SJCRH30 (cell line): ENCODE measurements around the gene SEMA4F. TPM values are rescaled to one million over a fixed set of nuclear protein-coding genes. Genes with fewer than 3 reads are reported as not detected.
"Not testable (repeated sequence)": the region's sequence is repeated elsewhere in the genome, so short reads cannot be mapped to it uniquely, and the experiment has no call there.

Experiments
- DNase-seq, 2 experiments: peaks; one replicate each; pipeline ENCODE4 v3.0.0-alpha.2; 2015 to 2020
- H3K27ac ChIP-seq: fragments of 250-450 bp; sonication (Bioruptor Pico); 2 replicates; pipeline ENCODE4 v1.5.1; 2020; ENCODE audit warnings: mild to moderate bottlenecking, moderate library complexity
- H3K27me3 ChIP-seq: fragments of 250-450 bp; sonication (Bioruptor Pico); 2 replicates; pipeline ENCODE4 v1.5.1; 2020; ENCODE audit warnings: mild to moderate bottlenecking, moderate library complexity
- H3K36me3 ChIP-seq: fragments of 250-450 bp; sonication (Bioruptor Pico); 2 replicates; pipeline ENCODE4 v1.5.1; 2020; ENCODE audit warnings: mild to moderate bottlenecking, moderate library complexity
- H3K4me1 ChIP-seq: fragments of 250-450 bp; sonication (Bioruptor Pico); 2 replicates; pipeline ENCODE4 v1.5.1; 2020; ENCODE audit warnings: mild to moderate bottlenecking, moderate library complexity
- H3K4me3 ChIP-seq: fragments of 250-450 bp; sonication (Bioruptor Pico); 2 replicates; pipeline ENCODE4 v1.5.1; 2020; ENCODE audit warnings: mild to moderate bottlenecking, moderate library complexity
- H3K9me3 ChIP-seq: fragments of 250-450 bp; sonication (Bioruptor Pico); replicated peaks from 2 replicates; pipeline ENCODE4 v1.5.1; 2020; ENCODE audit warnings: mild to moderate bottlenecking, moderate library complexity
- total RNA-seq: library from RNA; depleted of rRNA; stranded (reverse); fragments of >200 nt; shearing (Covaris generic); gene quantifications from 2 replicates; pipeline ENCODE4 v1.2.3, GENCODE V29; 2014; rRNA removed

Gene SEMA4F
- total RNA-seq, result 3.9 and 5.6 TPM in 2 replicates

DNA sequence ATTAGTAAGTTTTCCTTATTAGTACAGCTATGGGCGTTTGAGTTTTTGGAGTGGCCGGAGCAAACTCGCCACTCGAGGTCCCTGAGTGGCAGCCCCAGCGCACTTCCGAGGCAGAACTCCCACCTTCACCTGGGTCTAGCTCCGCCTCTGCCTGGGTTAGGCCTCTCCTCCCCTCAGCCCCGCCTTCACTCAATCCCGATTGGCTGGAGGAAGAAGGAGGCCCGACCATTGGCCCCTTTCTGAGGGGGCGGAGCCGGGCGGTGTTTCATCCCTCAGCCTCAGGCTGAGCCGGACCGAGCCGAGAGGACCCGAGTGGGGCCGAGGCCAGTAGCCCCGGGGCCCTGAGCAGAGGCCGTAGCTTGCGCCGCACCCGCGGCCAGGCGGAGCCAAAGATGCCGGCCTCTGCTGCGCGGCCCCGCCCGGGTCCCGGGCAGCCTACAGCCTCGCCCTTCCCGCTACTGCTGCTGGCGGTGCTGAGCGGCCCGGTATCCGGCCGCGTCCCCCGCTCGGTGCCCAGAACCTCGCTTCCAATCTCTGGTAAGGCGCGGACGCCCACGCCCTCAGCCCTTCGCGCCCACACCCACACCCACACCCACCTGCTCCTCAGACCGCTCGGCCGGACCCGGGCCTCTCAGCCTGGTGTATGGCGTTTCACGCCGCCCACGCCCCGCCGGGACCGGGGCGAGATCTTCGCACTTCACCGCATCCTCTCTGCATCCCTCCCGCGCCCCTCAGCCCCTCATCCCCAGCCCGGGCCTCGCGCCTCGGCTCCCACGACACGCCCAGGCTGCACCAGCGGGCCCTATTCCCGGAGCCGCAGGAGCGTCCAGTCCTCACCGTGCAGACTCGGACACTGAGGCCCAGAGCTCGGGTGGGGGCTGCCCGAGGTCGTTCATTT, at the start of gene SEMA4F:
Gene SEMA4F, plus strand, starts transcription at position 263 of the 898 bp plus-strand sequence. Its CDS starts 130 bp downstream, at position 393.
- Histone ChIP-seq H3K9me3 (no peaks in the 10 kb centered on the region), H3K27ac (no peak within 1 kb of the TSS), H3K27me3 (no peaks in the 10 kb centered on the region)

DNA sequence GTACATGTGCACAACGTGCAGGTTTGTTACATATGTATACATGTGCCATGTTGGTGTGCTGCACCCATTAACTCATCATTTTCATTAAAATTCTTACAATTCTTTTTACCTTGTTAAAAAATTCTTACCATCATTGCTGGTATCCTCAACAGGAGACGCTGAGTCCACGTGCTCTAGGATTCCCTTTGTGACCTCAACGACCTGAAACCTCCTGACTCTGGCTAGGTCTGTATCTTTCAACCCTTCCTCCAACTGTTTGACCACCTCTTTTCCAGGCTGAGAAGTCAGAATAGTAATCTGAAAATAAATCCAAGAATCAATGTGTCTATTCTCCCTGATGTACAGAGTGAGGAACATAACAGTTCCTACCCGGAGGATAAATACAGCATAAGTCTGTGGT, 47.1 kb upstream of the SEMA4F start:
- Histone ChIP-seq H3K27ac (no peak overlapping the region), H3K4me1 (no peaks in the 10 kb centered on the region), H3K27me3 (peaks cover 5% of the 10 kb centered on the region; the same call in 1 of the 2 replicates), H3K4me3 (no peak overlapping the region), H3K36me3 (no peaks in the 10 kb centered on the region), H3K9me3 (no peaks in the 10 kb centered on the region)
- DNase-seq, result no peak

More for the DNA sequence above, at the start of gene SEMA4F:
- Histone ChIP-seq H3K36me3 (no peaks in the 10 kb centered on the region), H3K4me3 (peak within 1 kb of the TSS; percentile 64), H3K4me1 (no peaks in the 10 kb centered on the region)
- DNase-seq, result peak; percentile 95 to 96

DNA sequence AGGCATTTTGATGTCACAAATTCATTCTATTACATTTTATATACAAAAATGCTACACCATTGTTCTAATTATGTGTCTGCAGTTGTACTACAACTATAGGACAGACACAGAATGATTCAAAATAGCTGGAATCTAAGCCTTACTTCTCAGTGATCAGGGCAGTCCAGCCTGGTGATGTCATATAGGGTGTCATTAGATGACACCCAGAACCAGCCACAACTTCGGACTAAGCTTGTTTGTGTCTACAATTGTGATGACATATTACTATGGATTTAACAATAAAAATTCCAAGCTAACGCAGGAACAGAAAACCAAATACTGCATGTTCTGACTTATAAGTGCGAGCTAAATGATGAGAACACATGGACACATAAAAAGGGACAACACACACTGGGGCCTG, 36.9 kb upstream of the SEMA4F start:
- DNase-seq, result no peak
- no peak overlapping the region for H3K4me3 ChIP-seq
- H3K27ac ChIP-seq, result no peak overlapping the region
- peaks cover 5% of the 10 kb centered on the region for H3K27me3 ChIP-seq
- no peaks in the 10 kb centered on the region for H3K36me3 ChIP-seq
- H3K9me3 ChIP-seq, result no peaks in the 10 kb centered on the region
- H3K4me1 ChIP-seq, result no peaks in the 10 kb centered on the region

- Histone ChIP-seq H3K4me3 (no peak overlapping the region), H3K9me3 (no peaks in the 10 kb centered on the region), H3K4me1 (no peaks in the 10 kb centered on the region), H3K27me3 (peaks cover 5% of the 10 kb centered on the region), H3K27ac (no peak overlapping the region), H3K36me3 (no peaks in the 10 kb centered on the region)
- no peak for DNase-seq
Measured at GRCh38 chr2:74618410-74619083, 35.5 kb upstream of the SEMA4F start.

GRCh38 chr2:74619651-74620297, 34.3 kb upstream of the SEMA4F start:
- H3K9me3 ChIP-seq, result no peaks in the 10 kb centered on the region
- H3K36me3 ChIP-seq, result no peaks in the 10 kb centered on the region
- H3K27me3 ChIP-seq, result peaks cover 4% of the 10 kb centered on the region; the same call in 1 of the 2 replicates
- no peak for DNase-seq
- no peak overlapping the region for H3K4me3 ChIP-seq
- no peak overlapping the region for H3K27ac ChIP-seq
- H3K4me1 ChIP-seq, result no peaks in the 10 kb centered on the region

- no peak overlapping the region for H3K4me3 ChIP-seq
- H3K27ac ChIP-seq, result no peak overlapping the region
- H3K36me3 ChIP-seq, result no peaks in the 10 kb centered on the region
- H3K27me3 ChIP-seq, result 0 out of 2 replicates have a peak, but pooled peaks cover 3% of the 10 kb centered on the region
- no peak for DNase-seq
- no peaks in the 10 kb centered on the region for H3K9me3 ChIP-seq
- no peaks in the 10 kb centered on the region for H3K4me1 ChIP-seq
Measured at GRCh38 chr2:74620671-74621070, 33.4 kb upstream of the SEMA4F start.

DNA sequence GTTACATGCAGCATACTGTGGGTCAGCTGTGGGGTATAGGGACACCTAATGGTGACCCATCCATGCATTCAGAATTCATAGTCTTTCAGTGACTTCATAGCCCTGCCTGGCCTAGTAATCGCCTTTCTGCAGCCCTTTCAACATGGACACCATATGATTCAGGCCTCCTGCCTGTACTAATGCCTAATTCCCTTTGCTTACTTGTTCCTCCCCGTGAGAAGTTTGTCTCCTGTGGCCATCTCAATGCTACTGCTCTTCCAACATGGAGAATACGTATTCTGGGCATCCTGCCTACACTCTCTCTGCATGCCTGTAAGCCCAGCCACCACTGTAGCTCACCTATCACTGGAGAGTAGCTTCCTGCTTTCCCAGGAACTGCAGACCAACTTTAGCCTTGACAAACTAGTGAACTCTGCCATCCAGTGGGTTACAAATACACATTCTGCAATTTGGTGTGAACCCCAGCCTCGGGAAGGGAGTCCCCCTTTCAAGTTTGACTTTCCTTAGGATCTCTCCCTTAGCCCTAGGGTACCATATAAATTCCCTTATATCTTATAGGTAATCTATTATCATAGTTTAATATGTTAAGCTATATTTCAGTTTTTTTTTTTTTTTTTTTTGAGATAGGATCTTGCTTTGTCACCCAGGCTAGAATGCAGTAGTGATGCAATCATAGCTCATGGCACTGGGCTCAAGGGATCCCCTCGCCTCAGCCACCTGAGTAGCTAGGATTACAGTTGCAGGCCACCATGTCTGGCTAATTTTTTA, 28.2 kb upstream of the SEMA4F start:
- no peak overlapping the region for H3K27ac ChIP-seq
- H3K4me1 ChIP-seq, result no peaks in the 10 kb centered on the region
- no peaks in the 10 kb centered on the region for H3K9me3 ChIP-seq
- no peak overlapping the region for H3K4me3 ChIP-seq
- no peaks in the 10 kb centered on the region for H3K36me3 ChIP-seq
- H3K27me3 ChIP-seq, result 0 out of 2 replicates have a peak, but pooled peaks cover 3% of the 10 kb centered on the region
- no peak for DNase-seq

- Histone ChIP-seq H3K4me1 (no peaks in the 10 kb centered on the region), H3K36me3 (no peaks in the 10 kb centered on the region), H3K27me3 (0 out of 2 replicates have a peak, but pooled peaks cover 3% of the 10 kb centered on the region), H3K9me3 (no peaks in the 10 kb centered on the region), H3K4me3 (no peak overlapping the region), H3K27ac (no peak overlapping the region)
- DNase-seq, result no peak
Measured at GRCh38 chr2:74628538-74629105, 25.4 kb upstream of the SEMA4F start.

DNA sequence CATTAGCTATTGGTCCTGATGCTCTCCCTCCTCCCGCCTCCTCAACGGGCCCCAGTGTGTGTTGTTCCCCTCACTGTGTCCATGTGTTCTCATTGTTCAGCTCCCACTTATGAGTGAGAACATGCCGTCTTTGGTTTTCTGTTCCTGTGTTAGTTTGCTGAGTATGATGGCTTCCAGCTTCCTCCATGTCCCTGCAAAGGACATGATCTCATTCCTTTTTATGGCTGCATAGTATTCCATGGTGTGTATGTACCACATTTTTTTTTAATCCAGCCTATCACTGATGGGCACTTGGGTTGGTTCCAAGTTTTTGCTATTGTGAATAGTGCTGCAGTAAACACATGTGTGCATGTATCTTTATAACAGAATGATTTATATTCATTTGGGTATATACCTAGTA, 23.6 kb upstream of the SEMA4F start:
- not testable (repeated sequence) for DNase-seq, H3K36me3 ChIP-seq, H3K9me3 ChIP-seq, H3K27ac ChIP-seq, H3K27me3 ChIP-seq, H3K4me3 ChIP-seq, H3K4me1 ChIP-seq

- Histone ChIP-seq H3K9me3 (no peaks in the 10 kb centered on the region), H3K27ac (no peak overlapping the region), H3K4me1 (no peaks in the 10 kb centered on the region), H3K4me3 (no peak overlapping the region), H3K36me3 (no peaks in the 10 kb centered on the region), H3K27me3 (no peaks in the 10 kb centered on the region)
- DNase-seq, result no peak
Measured at GRCh38 chr2:74632209-74632938, 21.7 kb upstream of the SEMA4F start.

DNA sequence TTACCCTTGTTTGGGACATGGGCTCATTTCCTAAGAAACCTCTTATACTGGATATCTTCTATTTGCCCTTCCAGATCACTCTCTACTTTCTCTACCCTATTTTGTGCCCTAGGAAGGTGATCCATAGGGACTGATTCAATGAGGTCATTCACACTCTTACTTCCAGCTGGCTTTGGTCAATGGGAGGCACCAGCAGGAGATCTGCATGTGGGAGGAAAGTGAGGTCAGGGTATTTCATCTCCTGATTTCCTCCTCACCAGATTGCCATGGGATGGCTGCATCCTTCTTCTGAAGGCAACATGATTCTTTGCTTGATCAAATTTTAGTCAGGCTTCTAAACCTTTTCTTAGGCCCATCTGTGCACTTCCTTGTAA, 21.1 kb upstream of the SEMA4F start:
- Histone ChIP-seq H3K4me3 (no peak overlapping the region), H3K4me1 (no peaks in the 10 kb centered on the region), H3K36me3 (no peaks in the 10 kb centered on the region), H3K9me3 (no peaks in the 10 kb centered on the region), H3K27ac (no peak overlapping the region), H3K27me3 (no peaks in the 10 kb centered on the region)
- no peak for DNase-seq

- no peaks in the 10 kb centered on the region for H3K36me3 ChIP-seq
- H3K4me3 ChIP-seq, result no peak overlapping the region
- no peaks in the 10 kb centered on the region for H3K27me3 ChIP-seq
- no peaks in the 10 kb centered on the region for H3K4me1 ChIP-seq
- DNase-seq, result no peak
- no peak overlapping the region for H3K27ac ChIP-seq
- no peaks in the 10 kb centered on the region for H3K9me3 ChIP-seq
Measured at GRCh38 chr2:74639550-74639949, 14.5 kb upstream of the SEMA4F start.

DNA sequence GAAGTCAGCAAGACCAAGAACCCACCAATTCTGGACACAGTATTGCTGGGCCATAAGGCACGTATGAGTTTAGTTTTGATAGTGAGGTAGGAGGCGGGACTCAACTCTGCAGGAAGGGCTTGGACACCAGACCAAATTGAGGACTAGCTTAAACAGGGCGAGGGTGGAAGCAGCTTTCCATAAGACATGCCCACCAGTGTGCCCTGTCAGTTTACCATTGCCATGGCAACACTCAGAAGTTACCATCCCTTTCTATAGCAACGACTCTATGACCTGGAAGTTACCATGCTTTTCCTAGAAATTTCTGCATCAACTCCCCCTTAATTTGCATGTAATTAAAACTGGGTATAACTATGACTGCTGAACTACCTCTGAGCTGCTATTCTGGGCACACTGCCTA, 8.7 kb upstream of the SEMA4F start:
- H3K9me3 ChIP-seq, result no peaks in the 10 kb centered on the region
- H3K27ac ChIP-seq, result no peak overlapping the region
- no peak for DNase-seq
- no peak overlapping the region for H3K4me3 ChIP-seq
- no peaks in the 10 kb centered on the region for H3K4me1 ChIP-seq
- no peaks in the 10 kb centered on the region for H3K27me3 ChIP-seq
- H3K36me3 ChIP-seq, result no peaks in the 10 kb centered on the region

DNA sequence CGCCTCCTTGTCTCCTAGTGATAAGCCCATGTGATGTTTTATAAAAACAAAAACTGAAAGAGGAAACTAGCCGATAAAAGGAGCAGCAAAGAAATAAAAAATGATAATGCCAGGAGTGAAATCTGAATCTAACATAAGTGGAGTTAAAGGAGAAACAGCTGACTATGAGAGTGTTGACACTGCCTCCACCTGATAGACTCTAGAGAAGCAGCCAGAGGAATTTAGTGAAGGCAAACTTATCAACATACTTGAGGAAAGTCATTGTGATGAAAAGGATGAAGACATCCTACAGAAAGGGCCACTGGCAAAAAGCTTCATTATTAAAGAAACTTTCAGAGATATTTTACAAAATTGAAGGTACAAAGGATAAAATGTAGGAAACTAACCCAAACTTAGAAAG, 7.8 kb upstream of the SEMA4F start:
- H3K4me3 ChIP-seq, result no peak overlapping the region
- DNase-seq, result no peak
- H3K36me3 ChIP-seq, result no peaks in the 10 kb centered on the region
- no peaks in the 10 kb centered on the region for H3K4me1 ChIP-seq
- no peaks in the 10 kb centered on the region for H3K9me3 ChIP-seq
- no peak overlapping the region for H3K27ac ChIP-seq
- H3K27me3 ChIP-seq, result no peaks in the 10 kb centered on the region
